Right hindlimb (tissue), 1 donor: ENCODE measurements around the gene OR51B4.
"Not testable (repeated sequence)": the region's sequence is repeated elsewhere in the genome, so short reads cannot be mapped to it uniquely, and the experiment has no call there.

Source experiments
- DNase-seq: peaks from one replicate; pipeline ENCODE4 v3.0.0-alpha.2; 2018

OR51B4 gene

DNA sequence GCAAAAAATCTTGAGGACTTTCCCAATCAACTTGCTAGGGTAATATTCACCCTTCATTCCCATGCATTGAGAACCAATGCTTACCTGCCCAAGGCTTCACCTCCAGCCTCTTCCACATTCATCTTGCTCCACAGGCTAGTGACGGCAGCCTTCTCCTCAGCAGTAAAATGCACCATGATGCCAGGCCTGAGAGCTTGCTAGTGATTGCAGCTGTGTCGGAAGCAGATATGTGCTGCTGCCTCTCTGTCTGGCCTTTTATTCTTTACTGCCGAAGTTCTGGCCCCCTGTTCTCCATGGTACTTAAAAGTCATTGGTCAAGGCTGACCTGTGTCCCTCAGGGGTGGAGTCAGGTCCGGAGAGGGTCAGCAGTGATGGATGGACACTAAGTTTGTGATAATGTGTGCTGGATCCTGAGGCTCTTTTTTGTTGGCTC, 32.0 kb downstream of the OR51B4 start, which contains the start of gene HBE1:
Gene HBE1 (minus strand): TSS at position 231 of the 433 bp plus-strand sequence. CDS start 55 bp downstream, at position 176.
- no peak for DNase-seq

DNA sequence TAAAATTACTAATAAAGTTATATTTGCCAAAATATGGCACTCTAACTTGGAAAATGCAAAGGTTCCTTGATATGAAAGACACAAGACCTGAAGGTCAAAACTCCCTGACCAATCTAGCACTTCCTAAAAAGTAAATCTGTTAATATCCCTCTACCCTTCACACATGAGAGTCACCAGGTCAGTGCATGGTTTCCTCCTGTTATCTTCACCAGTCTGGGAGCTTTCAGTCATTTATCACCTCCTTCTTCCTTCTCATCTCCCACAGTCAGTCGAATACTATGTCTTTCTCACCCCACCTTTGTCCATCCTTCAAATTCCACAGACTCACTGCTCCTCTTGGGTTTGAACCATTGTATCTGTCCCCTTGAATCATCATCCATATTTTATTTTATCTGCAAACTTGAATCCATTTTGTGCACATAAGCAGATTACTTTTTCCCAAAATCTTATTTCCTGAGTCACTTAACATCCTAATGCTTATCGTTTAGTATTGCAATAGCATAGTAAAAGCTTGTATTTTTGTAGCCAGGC, 34.6 kb downstream of the OR51B4 start:
- DNase-seq = no peak

DNA sequence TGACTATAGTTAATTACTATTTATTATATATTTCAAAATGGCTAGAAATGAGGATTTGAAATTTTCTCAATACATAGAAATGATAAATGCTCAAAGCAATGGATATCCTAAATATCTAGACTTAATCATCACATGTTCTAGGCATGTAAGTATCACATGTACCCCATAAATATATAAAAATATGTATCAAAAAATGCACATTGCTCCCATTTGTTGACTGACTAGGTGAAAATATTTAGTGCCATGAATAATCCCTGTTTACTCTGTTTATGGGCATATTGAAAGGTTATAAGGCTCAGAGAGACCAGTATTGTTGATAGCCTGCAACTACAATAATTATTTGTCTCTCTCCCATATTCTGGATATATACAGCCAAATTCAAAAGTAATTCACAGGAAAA, 35.1 kb downstream of the OR51B4 start:
- DNase-seq = no peak

- DNase-seq = no peak
These were observed 35.9 kb downstream of the OR51B4 start for GRCh38 chr11:5265832-5266231.

GRCh38 chr11:5258543-5259262, 43.0 kb downstream of the OR51B4 start:
- no peak for DNase-seq

DNA sequence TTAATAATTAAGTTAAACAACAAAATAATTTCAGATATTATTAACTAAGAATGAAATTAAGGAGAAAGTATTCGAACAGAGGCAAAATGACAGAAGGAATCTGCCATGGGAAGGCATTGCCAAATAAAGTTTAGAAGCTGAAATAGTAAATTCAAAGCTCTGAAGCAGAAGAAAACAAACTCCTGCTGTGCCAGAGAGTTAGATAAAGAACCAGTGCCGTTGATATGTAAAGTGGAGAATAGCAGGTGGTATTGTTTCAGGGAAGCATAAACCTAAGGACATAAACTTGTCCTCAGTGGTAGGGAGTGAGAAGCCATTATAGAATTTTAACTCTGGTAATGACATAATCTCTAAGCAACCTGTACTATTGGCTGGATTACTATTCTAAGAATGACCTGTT, 44.5 kb downstream of the OR51B4 start:
- no peak for DNase-seq

DNA sequence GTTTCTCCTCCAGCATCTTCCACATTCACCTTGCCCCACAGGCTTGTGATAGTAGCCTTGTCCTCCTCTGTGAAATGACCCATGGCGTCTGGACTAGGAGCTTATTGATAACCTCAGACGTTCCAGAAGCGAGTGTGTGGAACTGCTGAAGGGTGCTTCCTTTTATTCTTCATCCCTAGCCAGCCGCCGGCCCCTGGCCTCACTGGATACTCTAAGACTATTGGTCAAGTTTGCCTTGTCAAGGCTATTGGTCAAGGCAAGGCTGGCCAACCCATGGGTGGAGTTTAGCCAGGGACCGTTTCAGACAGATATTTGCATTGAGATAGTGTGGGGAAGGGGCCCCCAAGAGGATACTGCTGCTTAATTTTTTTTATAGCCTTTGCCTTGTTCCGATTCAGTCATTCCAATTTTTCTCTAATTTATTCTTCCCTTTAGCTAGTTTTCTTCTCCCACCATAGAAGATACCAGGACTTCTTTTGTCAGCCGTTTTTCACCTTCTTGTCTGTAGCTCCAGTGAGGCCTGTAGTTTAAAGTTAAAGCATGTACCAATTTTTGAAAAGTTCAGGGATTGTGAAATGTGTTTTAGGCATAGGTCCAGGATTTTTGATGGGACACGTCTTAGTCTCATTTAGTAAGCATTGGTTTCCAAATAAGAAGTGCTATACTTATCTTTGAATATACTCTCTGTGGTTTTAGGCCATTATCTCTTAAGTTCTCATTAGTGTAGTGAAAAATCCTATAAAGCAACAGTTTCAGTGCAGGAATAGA, 46.9 kb downstream of the OR51B4 start, which contains the start of gene HBG2:
Gene HBG2 (minus strand): TSS at position 136 of the 768 bp plus-strand sequence. CDS start 53 bp downstream, at position 83.
- DNase-seq = not testable (repeated sequence)

GRCh38 chr11:5254023-5254422, 47.7 kb downstream of the OR51B4 start:
- not testable (repeated sequence) for DNase-seq

DNA sequence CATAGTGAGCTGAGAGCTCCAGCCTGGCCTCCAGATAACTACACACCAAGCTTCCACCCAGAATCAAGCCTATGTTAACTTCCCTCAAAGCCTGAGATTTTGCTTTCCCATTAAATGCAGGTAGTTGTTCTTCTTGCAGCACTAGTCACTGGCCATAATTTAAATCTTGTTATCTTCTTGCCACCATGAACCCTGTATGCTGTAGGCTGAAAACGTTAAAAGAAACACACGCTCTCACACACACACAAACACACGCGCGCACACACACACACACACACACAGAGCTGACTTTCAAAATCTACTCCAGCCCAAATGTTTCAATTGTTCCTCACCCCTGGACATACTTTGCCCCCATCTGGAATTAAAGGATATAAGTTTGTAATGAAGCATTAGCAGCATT, 48.3 kb downstream of the OR51B4 start:
- not testable (repeated sequence) for DNase-seq

GRCh38 chr11:5252919-5253265, 48.9 kb downstream of the OR51B4 start:
- DNase-seq = no peak

- DNase-seq = no peak
These were observed 49.4 kb downstream of the OR51B4 start for GRCh38 chr11:5252192-5252918.

DNA sequence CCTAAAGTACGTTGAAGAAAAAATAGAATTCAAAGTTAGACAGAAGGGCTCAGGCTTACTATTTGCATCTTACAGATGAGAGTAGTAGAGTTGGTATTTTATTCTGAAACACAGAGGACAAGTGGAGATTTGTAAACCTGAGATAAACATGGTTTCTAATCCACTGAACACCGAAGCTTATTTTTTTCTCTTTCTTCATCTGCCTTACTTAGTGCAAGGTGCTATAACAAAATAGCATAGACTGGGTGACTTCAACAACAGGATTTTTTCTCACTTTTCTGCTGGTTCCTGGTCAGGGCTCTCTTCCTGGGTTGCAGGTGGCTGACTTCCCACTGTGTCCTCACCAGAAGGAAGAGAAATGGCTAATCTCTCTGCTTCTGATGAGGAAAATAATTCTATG, 50.0 kb downstream of the OR51B4 start:
- no peak for DNase-seq
